Peyer's patch (tissue), 4 donors: Measurements from ENCODE around the gene MARS1.

Experiments used
- CTCF ChIP-seq, 6 experiments: fragments of 450-650 bp in 4 of 6; fragments of 200-600 bp in 2 of 6; sonication (generic) in 1 of 6; IDR thresholded peaks; one replicate each; pipeline ENCODE4 v1.5.1; 2017 to 2019; ENCODE audit warnings: antibody characterized with exemption in 6 of 6, mild to moderate bottlenecking in 3 of 6, moderate library complexity in 1 of 6
- POLR2A ChIP-seq, 2 donors: fragments of 450-650 bp; IDR thresholded peaks; one replicate each; pipeline ENCODE4 v1.5.1; 2017; ENCODE audit warnings: antibody characterized with exemption in 2 of 2, mild to moderate bottlenecking in 2 of 2, moderate library complexity in 2 of 2

- TF ChIP-seq CTCF (IDR thresholded peaks at IDR 0.05) (no peak), POLR2A (IDR thresholded peaks at IDR 0.05) (no peak)
Observed at GRCh38 chr12:57452181-57452936, 35.5 kb upstream of the MARS1 start.
